A549 (cell line): ENCODE data around the gene MAGI2.

ENCODE experiments used
- MYC ChIP-seq: IDR thresholded peaks from 2 replicates; pipeline ENCODE4 v1.6.1; 2012; ENCODE audit warnings: mild to moderate bottlenecking, inconsistent platforms, low read length, improper control_type of control experiment, borderline replicate concordance
- RCOR1 ChIP-seq: fragments of 150-350 bp; IDR thresholded peaks from 2 replicates; pipeline ENCODE4 v1.6.1; 2014; ENCODE audit warnings: antibody characterized with exemption, low read length, low read depth
- TF ChIP-seq, protein P1 (sequence below): fragments of >200 bp; sonication (Bioruptor Twin); formaldehyde crosslinking; IDR thresholded peaks from 3 replicates; pipeline ENCODE4 v1.5.1; 2016
- TF ChIP-seq, protein P2 (sequence below): IDR thresholded peaks from 2 replicates; pipeline ENCODE4 v1.6.1; 2012

GRCh38 chr7:78015574-78016260, 1437.8 kb downstream of the MAGI2 start:
- TF ChIP-seq, protein P1, sequence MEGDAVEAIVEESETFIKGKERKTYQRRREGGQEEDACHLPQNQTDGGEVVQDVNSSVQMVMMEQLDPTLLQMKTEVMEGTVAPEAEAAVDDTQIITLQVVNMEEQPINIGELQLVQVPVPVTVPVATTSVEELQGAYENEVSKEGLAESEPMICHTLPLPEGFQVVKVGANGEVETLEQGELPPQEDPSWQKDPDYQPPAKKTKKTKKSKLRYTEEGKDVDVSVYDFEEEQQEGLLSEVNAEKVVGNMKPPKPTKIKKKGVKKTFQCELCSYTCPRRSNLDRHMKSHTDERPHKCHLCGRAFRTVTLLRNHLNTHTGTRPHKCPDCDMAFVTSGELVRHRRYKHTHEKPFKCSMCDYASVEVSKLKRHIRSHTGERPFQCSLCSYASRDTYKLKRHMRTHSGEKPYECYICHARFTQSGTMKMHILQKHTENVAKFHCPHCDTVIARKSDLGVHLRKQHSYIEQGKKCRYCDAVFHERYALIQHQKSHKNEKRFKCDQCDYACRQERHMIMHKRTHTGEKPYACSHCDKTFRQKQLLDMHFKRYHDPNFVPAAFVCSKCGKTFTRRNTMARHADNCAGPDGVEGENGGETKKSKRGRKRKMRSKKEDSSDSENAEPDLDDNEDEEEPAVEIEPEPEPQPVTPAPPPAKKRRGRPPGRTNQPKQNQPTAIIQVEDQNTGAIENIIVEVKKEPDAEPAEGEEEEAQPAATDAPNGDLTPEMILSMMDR, result no peak
- TF ChIP-seq, protein P2, sequence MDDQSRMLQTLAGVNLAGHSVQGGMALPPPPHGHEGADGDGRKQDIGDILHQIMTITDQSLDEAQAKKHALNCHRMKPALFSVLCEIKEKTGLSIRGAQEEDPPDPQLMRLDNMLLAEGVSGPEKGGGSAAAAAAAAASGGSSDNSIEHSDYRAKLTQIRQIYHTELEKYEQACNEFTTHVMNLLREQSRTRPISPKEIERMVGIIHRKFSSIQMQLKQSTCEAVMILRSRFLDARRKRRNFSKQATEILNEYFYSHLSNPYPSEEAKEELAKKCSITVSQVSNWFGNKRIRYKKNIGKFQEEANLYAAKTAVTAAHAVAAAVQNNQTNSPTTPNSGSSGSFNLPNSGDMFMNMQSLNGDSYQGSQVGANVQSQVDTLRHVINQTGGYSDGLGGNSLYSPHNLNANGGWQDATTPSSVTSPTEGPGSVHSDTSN, result no peak
- TF ChIP-seq MYC, result no peak
- TF ChIP-seq RCOR1, result no peak
